EL (cell line): ENCODE results near the gene DNM3.
"Not testable (repeated sequence)": the region's sequence is repeated elsewhere in the genome, so short reads cannot be mapped to it uniquely, and the experiment has no call there.

Experiments used
- DNase-seq: peaks from one replicate; pipeline ENCODE4 v3.0.0-alpha.2; 2016

The DNM3 gene

DNA sequence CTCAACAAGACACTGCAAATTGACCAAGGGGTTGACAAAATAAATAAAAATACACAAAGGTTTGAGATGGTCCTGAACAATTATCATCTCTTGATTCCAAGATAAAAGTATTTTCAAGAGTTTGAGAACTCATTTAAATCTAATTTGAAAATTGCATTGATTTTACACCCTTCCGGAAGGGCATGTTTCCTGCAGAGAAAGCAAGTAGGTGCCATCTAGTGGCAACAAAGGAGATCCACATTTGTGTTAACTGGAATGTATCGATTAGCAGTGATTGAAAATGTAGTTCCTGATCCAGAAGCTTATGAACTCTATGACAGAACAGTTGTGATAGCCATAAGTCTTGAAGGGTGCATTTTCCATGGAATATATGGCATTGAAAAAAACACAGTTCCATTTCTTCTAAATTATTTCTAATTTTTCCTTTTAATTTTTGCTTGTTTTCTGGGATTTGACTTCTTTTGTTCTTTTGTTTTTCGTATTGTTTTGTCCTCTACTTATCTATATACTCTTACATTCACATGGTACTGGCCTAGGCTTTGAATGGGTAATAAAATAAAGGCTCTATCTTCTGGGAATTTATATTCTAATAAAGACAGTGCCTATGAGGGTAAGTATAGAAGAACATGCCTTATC, 143.7 kb downstream of the DNM3 start:
- DNase-seq, result peak; percentile 35

DNA sequence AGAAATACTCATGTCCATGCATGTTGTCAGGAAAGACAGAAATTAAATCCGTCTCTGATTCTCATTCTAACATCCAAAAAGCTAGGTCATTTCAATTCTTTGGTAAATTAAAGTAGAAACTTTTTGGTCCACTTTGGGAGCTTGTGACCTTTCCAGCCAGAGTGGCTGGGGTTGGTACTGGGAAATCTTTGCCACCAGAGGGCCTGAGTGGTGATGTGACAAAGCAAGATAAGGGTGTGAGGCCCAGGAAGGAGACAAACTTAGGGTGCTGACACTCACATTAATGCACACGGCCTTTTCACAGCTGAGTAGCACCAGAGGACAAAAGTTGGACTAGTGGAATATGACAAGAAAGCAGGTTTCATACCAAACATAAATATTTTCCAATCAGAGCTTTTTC, 144.3 kb downstream of the DNM3 start:
- peak; percentile 22 for DNase-seq

DNA sequence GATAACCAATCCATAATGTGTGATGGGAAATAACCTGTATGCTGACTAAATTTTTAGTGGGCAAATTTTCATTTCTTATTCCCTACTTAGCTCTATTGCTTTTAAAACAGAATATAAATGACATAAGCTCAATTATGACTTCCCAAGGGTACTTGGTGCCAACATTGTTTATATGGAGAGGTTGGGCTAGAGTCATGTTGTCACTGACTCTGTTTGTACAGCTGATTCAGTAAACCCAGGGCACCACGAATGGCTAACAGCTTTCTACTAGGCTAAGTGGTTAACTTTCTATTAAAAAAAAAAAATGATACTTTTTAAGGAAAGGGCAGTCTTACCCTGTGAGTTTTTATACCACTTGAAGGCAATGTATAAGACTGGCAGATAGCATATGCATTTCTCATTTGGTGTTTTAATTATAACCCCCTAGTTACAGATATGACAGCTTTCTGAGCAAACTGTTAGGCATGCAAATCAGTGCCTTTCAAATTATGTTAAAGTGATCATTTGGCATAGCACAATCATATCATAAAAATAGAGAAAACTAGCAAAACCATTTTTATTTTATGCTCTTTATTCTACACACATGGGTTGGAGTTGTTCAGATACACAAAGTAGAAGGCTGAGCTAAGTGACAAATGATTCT, 147.1 kb downstream of the DNM3 start:
- DNase-seq, result no peak

DNA sequence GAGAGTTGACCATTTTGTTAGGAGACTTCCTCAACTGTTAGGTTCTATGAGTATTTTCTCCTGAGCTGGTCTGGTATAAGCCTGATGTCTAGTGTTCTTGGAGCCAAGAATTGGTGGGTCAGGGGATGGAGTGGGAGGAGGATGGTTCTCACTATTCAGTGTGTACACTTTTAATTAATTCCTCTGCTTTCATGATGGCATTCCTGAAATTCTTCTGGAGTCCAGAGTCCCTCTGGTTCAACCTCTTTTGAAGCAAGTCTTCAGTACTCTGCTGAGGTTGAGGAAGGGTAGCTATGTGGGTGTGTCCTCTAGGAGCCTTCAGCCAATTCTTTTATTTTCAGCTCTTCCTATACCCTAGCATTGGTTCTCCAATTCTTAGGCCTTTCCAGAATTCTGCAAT, 149.1 kb downstream of the DNM3 start:
- DNase-seq, result no peak

DNA sequence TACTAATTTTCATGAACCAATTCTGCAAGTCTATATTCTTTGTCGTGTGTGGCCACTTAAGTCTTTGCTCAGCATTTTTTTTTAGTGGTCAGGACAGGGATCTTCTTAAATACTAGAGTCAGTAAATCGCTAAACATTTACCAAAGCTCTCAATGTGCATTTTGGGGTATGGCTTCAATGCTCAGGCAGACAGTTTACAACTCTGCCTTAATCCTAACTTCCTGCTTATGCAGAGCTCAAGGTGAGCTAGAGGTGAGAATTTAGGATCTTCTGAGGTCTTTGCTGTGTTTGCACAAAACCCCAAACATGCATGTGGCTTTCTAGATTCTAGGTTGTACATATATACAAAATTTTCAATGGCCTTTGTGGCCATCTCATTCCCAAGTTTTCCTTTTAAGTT, 153.0 kb downstream of the DNM3 start:
- DNase-seq, result no peak

DNA sequence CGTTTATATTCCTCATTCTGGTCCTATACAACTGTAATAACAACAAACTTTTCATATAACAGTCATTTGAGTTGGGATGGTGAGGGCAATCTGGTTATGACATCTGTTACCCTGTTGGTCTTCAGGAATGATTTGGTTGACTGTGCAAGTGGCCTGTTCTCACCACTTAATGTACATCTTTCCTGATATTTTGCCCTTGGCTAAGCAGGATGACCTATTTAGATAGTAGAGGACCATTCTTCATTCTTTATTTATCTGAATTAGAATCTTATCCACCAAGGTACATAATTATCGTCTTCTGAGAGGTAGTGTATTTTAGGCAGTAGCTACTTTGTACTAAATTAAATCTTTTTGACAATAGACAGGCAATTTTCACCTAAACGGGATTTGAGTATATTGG, 154.3 kb downstream of the DNM3 start:
- no peak for DNase-seq

DNA sequence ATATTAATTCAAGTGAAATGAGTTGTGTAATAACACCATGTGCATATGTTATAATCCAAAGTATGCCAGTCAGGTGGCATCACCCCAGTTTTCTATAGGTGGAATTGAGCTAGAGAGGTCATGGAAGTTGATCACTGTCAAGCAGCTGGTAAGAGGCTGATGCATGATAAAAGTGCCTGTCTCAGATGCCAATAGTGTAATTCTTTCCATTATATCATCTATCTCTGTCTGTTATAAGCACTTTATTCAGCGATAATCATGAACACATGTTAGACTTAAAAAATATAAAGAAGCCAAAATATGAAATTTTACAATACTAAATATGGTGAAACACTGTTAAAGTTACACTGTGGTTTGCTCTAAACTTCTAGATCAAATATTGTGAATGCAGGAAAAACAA, 156.6 kb downstream of the DNM3 start:
- DNase-seq, result no peak

DNA sequence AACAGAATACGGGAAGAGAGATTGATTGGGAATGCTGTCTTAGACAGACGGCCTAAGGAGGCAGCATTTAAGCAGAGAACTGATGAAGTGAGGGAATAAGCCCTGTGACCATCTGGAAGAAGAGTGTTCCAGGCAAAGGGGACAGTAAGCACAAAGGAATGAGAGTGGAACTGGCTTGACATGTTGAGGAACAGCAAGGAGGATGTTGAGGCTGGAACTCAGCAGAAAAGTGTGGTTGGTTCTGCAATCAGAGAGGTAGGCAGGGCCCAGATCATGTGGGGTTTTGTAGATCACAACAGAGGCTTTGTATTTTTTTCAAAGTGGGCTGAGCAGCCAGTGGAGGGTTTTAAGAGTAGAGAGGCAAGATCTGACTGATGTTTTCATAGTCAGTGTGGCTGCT, 157.4 kb downstream of the DNM3 start:
- peak; percentile 18 for DNase-seq

DNA sequence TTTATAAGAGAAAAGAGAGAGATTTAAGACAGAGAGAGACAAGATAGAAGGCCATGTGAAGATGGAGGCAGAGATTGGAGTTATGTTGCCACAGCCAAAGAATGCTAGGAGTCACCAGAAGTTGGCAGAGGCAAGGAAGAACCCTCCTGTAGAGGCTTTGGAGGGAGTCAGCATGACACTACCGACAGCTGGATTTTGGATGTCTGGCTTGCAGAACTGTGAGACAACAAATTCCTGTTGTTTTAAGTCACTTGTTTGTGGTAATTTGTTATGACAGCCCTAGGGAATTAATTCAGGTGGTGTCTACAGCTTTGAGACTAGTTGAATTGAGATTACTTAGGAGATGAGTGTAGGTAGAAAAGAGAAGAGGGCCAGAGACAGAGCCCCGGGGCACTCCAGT, 158.5 kb downstream of the DNM3 start:
- peak; percentile 57 for DNase-seq

DNA sequence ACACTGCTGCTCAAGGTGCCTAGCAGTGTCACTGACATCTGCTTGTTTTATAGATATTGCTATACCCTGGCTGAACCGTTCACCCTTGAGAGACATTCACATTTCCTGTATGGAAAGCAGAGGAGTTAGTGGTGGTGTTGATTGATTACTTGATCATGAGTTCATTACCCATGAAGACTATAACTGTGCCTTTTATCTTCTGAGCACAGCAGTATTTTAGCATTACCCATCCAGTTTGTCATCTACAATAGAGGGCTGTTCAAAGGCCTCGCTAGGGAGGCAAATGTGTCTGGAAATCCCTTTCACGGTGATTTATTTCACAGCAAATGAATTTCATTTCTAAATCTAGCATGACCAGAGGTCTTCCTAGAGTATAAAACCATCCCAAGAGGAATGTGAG, 160.0 kb downstream of the DNM3 start:
- no peak for DNase-seq

DNA sequence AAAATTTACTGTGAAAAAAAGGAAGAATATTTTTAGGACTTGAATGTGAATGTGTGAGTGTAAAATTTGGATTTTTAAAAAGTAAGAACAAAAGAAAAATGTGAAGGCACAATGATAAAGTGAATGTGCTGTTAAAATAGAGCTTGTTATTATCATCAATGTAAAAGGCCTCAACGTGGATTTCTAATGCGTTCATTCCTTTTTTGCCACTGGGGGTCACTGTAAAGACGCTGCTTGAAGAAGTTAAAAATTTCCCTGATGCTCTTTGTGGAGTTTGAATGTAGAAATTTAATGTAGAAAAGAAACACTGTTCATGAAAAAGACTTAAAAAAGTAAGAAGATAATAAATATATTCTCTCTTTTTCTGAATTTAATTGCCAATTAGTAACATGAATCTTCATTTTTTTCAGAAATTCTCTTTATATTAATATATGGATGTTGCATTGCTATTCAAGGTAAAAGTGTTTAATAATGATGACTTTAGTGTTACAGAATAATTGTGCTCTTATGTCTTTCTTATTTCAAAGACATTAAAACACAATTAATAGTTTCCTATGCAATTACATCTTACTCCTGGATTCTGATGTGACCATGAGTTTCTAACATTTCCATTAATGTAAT, 161.5 kb downstream of the DNM3 start:
- peak; percentile 60 for DNase-seq

DNA sequence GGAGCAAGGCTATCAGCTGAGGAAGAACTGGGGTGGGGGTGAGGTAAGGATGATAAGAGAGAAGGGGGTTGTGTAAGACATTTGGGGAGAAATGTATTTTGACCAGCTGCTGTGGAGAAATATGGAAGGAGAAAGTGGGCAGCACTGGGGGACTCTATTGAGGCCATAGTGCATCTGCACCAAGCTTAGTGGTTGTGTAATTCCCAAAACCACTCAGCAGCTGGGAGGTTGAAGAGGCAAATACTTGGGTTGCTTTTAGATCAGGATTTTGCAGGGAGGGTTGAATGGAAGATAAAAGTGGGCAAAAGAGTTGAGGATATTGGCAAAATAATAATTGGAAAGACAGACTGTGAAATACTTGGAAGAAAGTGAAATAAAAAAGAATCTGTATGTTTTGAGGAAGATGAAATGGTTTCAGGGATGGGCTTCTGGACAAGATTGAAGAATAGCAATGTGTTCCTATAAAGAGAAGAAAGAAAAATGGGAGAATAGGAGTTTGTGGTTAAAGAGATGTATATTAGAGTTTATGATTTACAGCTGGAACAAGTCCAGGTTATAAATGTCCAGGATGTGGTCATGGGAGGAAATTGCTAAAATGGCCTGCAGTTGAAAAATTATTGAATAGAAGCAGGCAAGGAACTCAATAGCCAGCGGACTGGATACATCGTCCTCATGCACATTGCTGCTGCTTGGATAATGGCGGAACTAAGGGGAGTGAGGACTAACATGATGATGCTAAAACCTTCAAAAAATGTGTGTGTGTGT, 162.7 kb downstream of the DNM3 start:
- peak; percentile 33 for DNase-seq

DNA sequence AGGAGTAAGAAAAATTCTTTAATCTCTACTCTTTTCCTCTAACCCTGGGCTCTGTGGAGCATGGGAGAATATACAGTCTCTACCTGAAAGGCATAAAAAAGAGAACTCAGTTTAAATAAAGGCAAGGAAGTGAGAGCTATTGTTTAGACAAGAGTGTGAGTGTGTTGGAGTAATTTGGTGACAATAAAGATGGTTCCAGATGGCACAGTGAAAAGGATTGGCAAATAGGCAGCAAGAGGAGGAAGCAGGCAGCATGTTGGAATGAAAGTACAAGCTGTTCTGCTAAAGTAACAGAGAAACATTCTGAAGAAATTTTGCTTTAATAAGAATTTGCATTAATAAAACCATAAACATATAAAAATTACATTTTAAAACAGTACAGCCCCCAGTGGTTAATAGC, 163.4 kb downstream of the DNM3 start:
- DNase-seq, result no peak

DNA sequence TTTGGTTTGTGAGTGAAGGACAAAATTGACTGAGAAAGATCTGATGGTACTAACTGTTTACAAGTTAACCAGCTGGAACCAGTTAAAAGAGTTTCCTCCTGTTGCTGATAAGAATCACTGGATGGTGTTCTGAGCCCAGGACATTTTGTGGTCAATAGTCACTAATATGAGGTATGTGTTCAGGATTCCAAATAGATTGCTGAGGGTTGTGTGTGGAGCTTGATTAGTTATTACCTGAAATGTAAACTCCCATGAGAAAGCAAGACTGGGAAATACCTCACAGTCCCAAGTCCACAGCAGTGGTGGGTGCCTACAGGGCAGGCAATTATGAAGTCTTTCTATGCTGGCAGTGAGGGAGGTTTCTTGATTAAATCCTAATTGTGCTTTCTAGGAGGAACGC, 164.6 kb downstream of the DNM3 start:
- DNase-seq, result peak; percentile 70

DNA sequence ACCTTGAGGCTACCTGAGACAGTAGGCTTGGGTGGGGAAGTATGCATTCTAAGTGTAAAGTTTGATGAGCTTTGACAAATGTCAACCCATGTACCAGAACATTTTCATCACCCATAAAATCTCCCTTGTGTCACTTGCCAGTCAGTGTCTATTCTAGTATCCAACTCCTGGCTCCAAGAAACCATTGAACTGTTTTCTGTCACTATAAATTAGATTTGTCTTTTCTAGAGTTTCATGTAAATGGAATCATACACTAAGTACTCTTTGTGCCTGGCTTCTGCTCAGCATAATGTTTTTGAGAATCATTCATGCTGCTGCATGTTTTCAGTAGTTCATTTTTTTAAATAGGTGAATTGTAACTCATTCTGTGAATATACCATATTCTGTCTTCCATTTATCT, 165.4 kb downstream of the DNM3 start:
- DNase-seq, result no peak

DNA sequence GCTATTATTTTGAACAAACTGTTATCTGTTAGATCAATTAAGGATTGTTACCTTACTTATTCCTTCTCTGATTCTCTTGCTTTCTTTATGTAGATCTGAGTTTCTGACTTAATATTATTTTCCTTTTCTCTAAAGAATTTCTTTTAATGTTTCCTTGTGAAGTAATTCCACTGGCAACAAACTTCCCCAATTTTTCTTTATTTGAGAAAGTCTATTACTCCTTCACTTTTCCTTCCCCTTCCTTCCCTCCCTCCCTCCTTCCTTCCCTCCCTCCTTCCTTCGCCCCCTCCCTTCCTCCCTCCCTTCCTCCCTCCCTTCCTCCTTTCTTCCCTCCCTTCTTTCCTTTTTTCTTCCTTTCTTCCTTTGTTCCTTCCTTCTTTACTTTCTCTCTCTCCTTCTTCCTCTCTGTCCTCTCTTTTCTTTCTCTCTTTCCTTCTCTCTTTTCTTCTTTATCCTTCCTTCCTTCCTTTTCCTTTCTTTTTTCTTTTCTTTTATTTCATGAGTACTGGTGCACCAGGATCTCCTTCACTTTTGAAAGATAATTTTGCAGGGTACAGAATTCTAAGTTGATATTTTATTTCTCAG, 177.5 kb downstream of the DNM3 start:
- DNase-seq, result no peak

DNA sequence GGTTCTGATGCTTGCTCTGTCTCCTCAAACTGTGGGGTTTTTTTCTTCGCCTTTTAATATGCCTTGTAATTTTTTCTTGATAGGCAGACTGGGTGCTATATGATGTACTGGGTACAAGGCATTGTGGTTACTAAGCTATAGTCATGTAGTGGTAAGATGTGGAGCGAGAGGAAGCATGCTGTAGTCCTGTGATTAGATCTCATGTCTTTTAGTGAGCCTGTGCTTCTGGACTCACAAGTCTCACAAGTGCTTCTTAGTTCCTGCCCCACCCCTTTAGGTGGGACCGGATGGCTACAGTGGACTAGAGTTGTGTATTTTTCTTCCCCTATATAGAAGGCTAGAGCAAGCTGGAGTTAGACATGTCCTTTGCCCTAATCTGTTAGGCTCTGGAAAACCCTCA, 178.7 kb downstream of the DNM3 start:
- DNase-seq, result no peak

DNA sequence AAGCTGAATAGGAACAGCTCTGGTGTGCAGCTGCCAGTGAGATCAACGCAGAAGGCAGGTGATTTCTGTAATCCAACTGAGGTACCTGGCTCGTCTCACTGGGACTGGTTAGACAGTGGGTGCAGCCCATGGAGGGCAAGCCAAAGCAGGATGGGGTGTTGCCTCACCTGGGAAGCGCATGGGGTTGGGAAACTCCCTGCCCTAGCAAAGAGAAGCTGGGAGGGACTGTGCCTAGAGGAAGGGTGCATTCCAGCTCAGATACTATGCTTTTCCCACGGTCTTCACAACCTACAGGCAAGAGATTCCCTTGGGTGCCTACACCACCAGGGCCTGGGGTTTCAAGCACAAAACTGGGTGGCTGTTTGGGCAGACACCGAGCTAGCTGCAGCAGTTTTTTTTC, 183.2 kb downstream of the DNM3 start:
- DNase-seq, result no peak

DNA sequence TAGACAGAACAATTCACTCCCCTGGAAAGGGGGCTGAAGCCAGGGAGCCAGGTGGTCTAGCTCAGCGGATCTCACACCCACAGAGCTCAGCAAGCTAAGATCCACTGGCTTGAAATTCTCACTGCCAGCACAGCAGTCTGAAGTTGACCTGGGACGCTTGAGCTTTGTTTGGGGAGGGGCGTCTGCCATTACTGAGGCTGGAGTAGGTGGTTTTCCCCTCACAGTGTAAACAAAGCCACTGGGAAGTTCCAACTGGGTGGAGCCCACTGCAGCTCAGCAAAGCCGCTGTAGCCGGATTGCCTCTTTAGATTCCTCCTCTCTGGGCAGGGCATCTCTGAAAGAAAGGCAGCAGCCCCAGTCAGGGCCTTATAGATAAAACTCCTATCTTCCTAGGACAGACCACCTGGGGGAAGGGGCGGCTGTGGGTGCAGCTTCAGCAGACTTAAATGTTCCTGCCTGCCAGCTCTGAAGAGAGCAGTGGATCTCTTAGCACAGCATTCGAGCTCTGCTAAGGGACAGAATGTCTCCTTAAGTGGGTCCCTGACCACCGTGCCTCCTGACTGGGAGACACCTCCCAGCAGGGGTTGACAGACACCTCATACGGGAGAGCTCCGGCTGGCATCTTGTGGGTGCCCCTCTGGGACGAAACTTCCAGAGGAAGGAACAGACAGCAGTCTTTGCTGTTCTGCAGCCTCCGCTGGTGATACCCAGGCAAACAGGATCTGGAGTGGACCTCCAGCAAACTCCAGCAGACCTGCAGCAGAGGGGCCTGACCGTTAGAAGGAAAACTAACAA, 183.8 kb downstream of the DNM3 start:
- not testable (repeated sequence) for DNase-seq

DNA sequence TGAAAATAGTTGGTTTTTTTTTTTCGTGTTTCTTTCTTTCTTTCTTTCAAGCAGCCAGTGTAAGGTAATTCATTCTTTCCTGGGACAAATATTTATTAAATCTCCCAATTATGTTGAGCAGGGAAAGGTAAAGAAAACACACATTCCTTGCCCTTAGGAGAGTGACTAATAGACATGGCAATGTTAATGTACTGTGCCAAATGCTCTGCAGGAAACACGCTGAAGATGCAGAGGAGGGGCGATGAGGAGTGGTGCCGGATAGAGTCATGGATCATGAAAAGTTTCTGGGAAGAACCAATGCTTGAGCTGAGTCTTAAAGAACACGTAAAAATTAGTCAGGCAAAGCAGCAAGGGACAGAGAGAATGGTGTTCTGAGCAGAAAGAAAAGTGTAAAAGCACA, 199.2 kb downstream of the DNM3 start:
- peak; percentile 82 for DNase-seq

DNA sequence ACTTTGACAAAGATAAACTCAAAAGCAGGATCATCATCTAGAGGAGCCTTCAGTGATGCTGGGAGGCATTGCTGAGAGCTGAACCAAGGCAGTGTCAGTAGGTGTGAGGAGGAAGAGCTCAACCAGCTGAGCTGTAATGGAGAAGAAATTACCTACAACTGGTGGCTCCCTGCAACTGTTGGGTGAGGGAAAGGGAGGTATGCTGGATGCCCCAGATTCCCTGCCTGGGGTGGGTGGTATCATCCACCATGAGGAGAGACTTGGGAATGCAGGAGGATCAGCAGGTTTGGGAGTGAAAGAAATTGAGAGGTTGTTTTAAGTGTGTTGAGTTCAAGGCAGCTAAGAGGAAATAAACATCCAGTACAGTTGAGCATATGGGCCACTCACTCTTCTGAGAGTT, 199.8 kb downstream of the DNM3 start:
- no peak for DNase-seq

DNA sequence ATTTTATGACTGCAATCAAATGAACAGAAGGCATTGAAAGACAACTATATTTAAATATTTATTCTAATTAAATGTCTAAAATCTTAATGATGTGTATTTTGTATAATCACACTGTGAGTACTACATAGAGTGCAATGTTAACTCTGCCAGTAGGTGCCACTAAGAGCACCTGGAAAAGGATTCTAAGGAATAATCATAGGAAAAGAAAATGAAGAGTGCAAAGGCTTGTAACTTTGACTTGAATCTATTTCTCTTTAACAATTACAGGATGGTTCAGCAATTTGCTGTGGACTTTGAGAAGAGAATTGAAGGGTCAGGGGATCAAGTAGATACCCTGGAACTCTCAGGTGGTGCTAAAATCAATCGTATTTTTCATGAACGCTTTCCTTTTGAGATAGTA, 200.4 kb downstream of the DNM3 start:
- DNase-seq, result peak; percentile 7

DNA sequence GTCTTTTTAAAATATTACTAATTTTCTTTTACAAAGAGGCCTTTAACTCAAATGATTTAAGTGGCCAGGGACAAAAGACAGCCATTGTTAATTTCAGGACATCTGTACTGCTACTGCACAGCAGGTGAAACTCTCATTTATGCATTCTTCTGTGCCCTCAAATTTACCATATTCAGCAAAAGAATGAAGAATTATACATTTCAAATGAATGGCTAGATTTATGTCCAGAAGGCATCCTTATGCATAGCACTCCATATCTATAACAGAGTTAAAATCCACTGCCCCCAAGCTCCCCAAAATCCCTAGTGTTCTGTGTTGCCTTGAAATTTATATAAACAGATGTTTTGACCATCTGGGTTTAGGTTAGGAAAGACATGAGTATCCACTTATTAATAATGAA, 202.6 kb downstream of the DNM3 start:
- no peak for DNase-seq
